Vagina (tissue), 2 donors: Measurements from ENCODE around the gene VTI1A. TPM values are rescaled to one million over a fixed set of nuclear protein-coding genes. Genes with fewer than 3 reads are reported as not detected.

Experiments
- DNase-seq, 2 donors: peaks; one replicate each; pipeline ENCODE4 v3.0.0-alpha.2; 2017; ENCODE audit errors: extremely low spot score in 2 of 2
- H3K27ac ChIP-seq: fragments of 200-600 bp; sonication (generic); one replicate; pipeline ENCODE4 v1.5.1; 2019
- H3K27me3 ChIP-seq: fragments of 200-600 bp; sonication (generic); one replicate; pipeline ENCODE4 v1.5.1; 2019
- H3K36me3 ChIP-seq, 2 donors: fragments of 200-600 bp; sonication (generic); one replicate each; pipeline ENCODE4 v1.5.1; 2017 to 2019
- H3K4me1 ChIP-seq: fragments of 200-600 bp; sonication (generic); one replicate; pipeline ENCODE4 v1.5.1; 2019
- H3K4me3 ChIP-seq, 2 donors: fragments of 200-600 bp; sonication (generic); 1 replicate in 1 of 2; 2 replicates in 1 of 2; pipeline ENCODE4 v1.5.1; 2016 to 2019
- H3K9me3 ChIP-seq: fragments of 200-600 bp; sonication (generic); one replicate; pipeline ENCODE4 v1.5.1; 2019
- POLR2A ChIP-seq, 2 donors: fragments of 450-650 bp; IDR thresholded peaks; one replicate each; pipeline ENCODE4 v1.6.1; 2017; ENCODE audit warnings: antibody characterized with exemption in 2 of 2, mild to moderate bottlenecking in 2 of 2, moderate library complexity in 2 of 2
- POLR2AphosphoS5 ChIP-seq, 2 donors: sonication (generic); formaldehyde crosslinking; IDR thresholded peaks; one replicate each; pipeline ENCODE4 v1.9.0; 2017; ENCODE audit warnings: antibody characterized with exemption in 2 of 2, mild to moderate bottlenecking in 2 of 2, low read depth in 1 of 2; ENCODE audit not compliant: insufficient read depth in 1 of 2
- intact Hi-C: fragments of 100-400 bp; cut with DNase I; formaldehyde crosslinking; loops from one replicate; pipeline ENCODE4 v1.15.1; 2023
- total RNA-seq: library from RNA; depleted of rRNA; stranded (reverse); fragments of >200 nt; gene quantifications from one replicate; pipeline ENCODE4 v1.2.3, GENCODE V29; 2016
- TF ChIP-seq, protein P1 (sequence below), 3 experiments: fragments of 450-650 bp in 2 of 3; fragments of 200-600 bp in 1 of 3; sonication (generic) in 1 of 3; IDR thresholded peaks; one replicate each; pipeline ENCODE4 v1.5.1; 2017 to 2019; ENCODE audit warnings: antibody characterized with exemption in 3 of 3, mild to moderate bottlenecking in 2 of 3, moderate library complexity in 2 of 3

VTI1A gene
- total RNA-seq, 1 donor from 2014 or later, result 49.1 TPM

DNA sequence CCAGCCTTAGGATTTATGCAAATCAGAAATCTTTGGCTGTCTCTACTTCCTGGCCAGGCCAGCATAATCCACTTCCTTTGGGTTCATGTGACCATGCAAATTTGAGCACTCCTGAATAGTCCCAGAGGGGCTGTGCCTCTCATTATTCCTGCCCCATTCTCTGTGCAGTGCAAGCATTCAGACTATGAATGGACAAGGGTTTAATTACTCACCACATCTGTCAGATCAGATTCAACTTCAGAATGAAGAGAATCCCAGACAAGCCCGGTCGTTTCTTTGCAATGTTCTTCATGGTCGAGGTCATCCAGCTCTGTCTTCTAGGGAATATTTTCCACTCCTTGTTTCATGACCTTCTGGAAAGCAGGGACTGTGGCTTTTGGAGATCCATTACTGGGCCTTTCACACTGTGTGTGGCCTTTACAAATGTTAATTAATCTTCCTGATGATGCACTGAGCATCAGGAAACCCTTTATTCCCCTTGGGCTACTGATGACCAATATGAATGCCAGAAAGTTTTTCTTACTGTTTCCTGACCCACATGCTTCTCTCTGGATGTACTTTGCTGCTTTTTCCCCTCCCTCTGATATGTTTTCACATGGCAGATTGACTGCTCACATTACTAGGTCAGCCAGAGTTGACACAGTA lies 285.4 kb downstream of the VTI1A start:
- Histone ChIP-seq H3K36me3 (no peaks in the 10 kb centered on the region), H3K27ac (no peak overlapping the region), H3K4me3 (no peak overlapping the region), H3K9me3 (no peaks in the 10 kb centered on the region), H3K27me3 (no peaks in the 10 kb centered on the region), H3K4me1 (peaks cover 8% of the 10 kb centered on the region)
- intact Hi-C loops, result no loop called here
- TF ChIP-seq, protein P1, sequence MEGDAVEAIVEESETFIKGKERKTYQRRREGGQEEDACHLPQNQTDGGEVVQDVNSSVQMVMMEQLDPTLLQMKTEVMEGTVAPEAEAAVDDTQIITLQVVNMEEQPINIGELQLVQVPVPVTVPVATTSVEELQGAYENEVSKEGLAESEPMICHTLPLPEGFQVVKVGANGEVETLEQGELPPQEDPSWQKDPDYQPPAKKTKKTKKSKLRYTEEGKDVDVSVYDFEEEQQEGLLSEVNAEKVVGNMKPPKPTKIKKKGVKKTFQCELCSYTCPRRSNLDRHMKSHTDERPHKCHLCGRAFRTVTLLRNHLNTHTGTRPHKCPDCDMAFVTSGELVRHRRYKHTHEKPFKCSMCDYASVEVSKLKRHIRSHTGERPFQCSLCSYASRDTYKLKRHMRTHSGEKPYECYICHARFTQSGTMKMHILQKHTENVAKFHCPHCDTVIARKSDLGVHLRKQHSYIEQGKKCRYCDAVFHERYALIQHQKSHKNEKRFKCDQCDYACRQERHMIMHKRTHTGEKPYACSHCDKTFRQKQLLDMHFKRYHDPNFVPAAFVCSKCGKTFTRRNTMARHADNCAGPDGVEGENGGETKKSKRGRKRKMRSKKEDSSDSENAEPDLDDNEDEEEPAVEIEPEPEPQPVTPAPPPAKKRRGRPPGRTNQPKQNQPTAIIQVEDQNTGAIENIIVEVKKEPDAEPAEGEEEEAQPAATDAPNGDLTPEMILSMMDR (IDR thresholded peaks at IDR 0.05), result no peak
- TF ChIP-seq POLR2AphosphoS5 (IDR thresholded peaks at IDR 0.05; ENCODE audit: insufficient read depth in 1 of 2, low read depth in 1 of 2), result no peak
- TF ChIP-seq POLR2A (IDR thresholded peaks at IDR 0.05), result no peak
- no peak for DNase-seq

DNA sequence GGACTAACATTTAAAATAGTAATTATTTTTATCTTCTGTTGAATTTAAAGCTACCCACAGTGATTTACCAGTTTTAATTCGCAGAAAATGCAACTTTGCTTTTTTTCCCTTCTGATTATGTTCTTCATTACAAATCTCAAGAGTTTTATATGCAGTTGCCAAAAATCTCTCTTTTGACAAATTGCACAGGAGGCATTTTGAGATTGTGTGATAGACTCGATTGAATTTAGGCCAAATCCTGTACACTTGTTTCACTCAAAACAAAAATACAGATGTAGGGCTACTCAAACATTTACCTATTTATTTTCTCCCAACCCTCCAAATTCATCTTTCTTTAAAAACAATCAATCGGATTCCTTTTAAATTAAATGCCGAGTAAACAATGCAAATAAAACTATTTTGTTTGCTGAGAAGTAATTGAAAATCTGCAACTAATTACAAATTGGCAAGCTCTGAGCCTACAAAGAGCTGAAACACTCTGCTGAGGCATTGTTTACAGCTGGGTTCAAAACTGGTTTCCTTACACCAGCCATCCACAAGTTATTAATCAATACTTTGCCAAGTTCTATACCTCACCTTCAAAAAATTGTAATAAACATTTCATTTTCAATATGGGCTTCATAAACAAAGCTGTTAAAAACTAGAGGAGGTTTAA lies 288.2 kb downstream of the VTI1A start:
- Histone ChIP-seq H3K27me3 (no peaks in the 10 kb centered on the region), H3K4me3 (no peak overlapping the region), H3K27ac (no peak overlapping the region), H3K9me3 (no peaks in the 10 kb centered on the region), H3K36me3 (no peaks in the 10 kb centered on the region), H3K4me1 (peaks cover 8% of the 10 kb centered on the region)
- intact Hi-C loops, result no loop called here
- TF ChIP-seq, protein P1 (IDR thresholded peaks at IDR 0.05), result no peak
- TF ChIP-seq POLR2AphosphoS5 (IDR thresholded peaks at IDR 0.05; ENCODE audit: insufficient read depth in 1 of 2, low read depth in 1 of 2), result no peak
- no peak for TF ChIP-seq POLR2A (IDR thresholded peaks at IDR 0.05)
- DNase-seq, result no peak

GRCh38 chr10:112738606-112739591 lies 291.9 kb downstream of the VTI1A start:
- TF ChIP-seq, protein P1 (IDR thresholded peaks at IDR 0.05), result no peak
- no peak for TF ChIP-seq POLR2A (IDR thresholded peaks at IDR 0.05)
- TF ChIP-seq POLR2AphosphoS5 (IDR thresholded peaks at IDR 0.05; ENCODE audit: insufficient read depth in 1 of 2, low read depth in 1 of 2), result no peak

DNA sequence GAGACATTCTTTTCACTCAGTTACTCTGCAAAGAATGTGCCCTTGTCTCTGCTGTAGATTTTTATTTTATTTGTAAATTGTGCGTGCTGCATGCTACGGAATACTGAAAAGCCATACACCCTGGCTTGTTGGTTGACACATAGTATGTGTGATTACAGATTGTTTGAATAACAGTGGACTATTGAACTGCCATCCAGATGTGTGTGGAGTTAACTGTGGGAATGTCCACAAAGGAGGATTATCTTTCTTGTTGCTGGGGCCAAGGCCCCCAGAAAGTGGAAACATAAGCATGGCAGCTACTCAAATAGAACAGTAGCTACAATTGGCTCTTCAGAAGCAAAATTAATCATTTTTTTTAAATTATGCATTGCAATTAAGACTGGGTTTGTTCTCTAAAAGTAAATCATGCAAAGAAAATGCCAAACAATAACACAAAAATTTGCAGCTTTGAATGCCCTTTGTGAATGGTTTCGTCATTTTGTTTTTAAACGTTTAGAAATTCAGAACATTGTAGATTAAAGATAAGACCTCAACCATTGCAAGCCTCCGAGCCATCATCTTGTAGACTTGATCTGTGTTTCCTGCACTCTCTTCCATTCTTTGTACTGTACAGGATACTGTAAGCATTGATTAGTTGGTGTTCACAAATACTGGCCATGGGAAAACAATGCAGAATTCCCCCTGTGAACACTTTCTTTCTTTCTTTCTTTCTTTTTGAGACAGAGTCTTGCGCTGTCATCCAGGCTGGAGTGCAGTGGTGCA lies 292.8 kb downstream of the VTI1A start:
- Histone ChIP-seq H3K9me3 (no peaks in the 10 kb centered on the region), H3K4me1 (peaks cover 6% of the 10 kb centered on the region), H3K27ac (no peak overlapping the region), H3K4me3 (no peak overlapping the region), H3K36me3 (no peaks in the 10 kb centered on the region), H3K27me3 (no peaks in the 10 kb centered on the region)
- intact Hi-C loops, result no loop called here
- TF ChIP-seq POLR2A (IDR thresholded peaks at IDR 0.05) (no peak), POLR2AphosphoS5 (IDR thresholded peaks at IDR 0.05; ENCODE audit: insufficient read depth in 1 of 2, low read depth in 1 of 2) (no peak)
- TF ChIP-seq, protein P1 (IDR thresholded peaks at IDR 0.05), result no peak
- DNase-seq, result no peak

More at GRCh38 chr10:112738606-112739591, 291.9 kb downstream of the VTI1A start:
- no peak for DNase-seq
- no peaks in the 10 kb centered on the region for H3K9me3 ChIP-seq
- no peaks in the 10 kb centered on the region for H3K27me3 ChIP-seq
- intact Hi-C loops, result no loop called here
- no peak overlapping the region for H3K4me3 ChIP-seq
- no peaks in the 10 kb centered on the region for H3K36me3 ChIP-seq
- no peak overlapping the region for H3K27ac ChIP-seq
- peaks cover 6% of the 10 kb centered on the region for H3K4me1 ChIP-seq
